Activated B cell treated with CpG ODN at 0.5 μM for 24 hours (primary cell): Measurements from ENCODE around the gene CHKA. TPM values are rescaled to one million over a fixed set of nuclear protein-coding genes. Genes with fewer than 3 reads are reported as not detected.

Source experiments
- ATAC-seq: fragments of 200-7000 bp; cut with Tn5 transposase; one replicate; pipeline ENCODE4 v1.10.0; 2021; ENCODE audit warnings: low read depth, mild to moderate bottlenecking, moderate library complexity
- CTCF ChIA-PET: fragments of 350-600 bp; sonication (Branson Sonifier 250); formaldehyde crosslinking; loops from one replicate; lab custom pipeline; 2021; ENCODE audit warnings: antibody characterized with exemption; lab: Charles Lee
- POLR2A ChIA-PET: fragments of 350-600 bp; sonication (Branson Sonifier 250); formaldehyde crosslinking; loops from one replicate; lab custom pipeline; 2021; ENCODE audit warnings: antibody characterized with exemption; lab: Charles Lee
- DNase-seq: peaks from one replicate; pipeline ENCODE4 v3.0.0; 2022
- H3K27ac Mint-ChIP-seq: one replicate; pipeline ENCODE4 v1.8.0; 2020; ENCODE audit warnings: mixed read lengths
- H3K27me3 Mint-ChIP-seq: one replicate; pipeline ENCODE4 v1.8.0; 2021; ENCODE audit warnings: mixed read lengths
- H3K36me3 Mint-ChIP-seq: one replicate; pipeline ENCODE4 v1.8.0; 2021; ENCODE audit warnings: low read depth, mixed read lengths
- H3K4me1 Mint-ChIP-seq: one replicate; pipeline ENCODE4 v1.8.0; 2021; ENCODE audit warnings: mixed read lengths
- H3K4me3 Mint-ChIP-seq: one replicate; pipeline ENCODE4 v1.8.0; 2020; ENCODE audit warnings: mild to moderate bottlenecking, mixed read lengths
- H3K9me3 Mint-ChIP-seq: one replicate; pipeline ENCODE4 v1.8.0; 2020; ENCODE audit warnings: mixed read lengths
- intact Hi-C: fragments of 100-400 bp; cut with micrococcal nuclease; formaldehyde crosslinking; loops from one replicate; pipeline ENCODE4 v1.15.1; 2024
- total RNA-seq: library from RNA; stranded (reverse); gene quantifications from 2 replicates; pipeline ENCODE4 v1.2.3, GENCODE V29; 2022
- TF ChIP-seq, protein P1 (sequence below): fragments of 200-600 bp; IDR thresholded peaks from one replicate; pipeline ENCODE4 v1.8.0; 2022; ENCODE audit warnings: antibody characterized with exemption, mild to moderate bottlenecking

CHKA gene
- total RNA-seq, 1 donor from 2014 or later = 16.1 TPM

DNA sequence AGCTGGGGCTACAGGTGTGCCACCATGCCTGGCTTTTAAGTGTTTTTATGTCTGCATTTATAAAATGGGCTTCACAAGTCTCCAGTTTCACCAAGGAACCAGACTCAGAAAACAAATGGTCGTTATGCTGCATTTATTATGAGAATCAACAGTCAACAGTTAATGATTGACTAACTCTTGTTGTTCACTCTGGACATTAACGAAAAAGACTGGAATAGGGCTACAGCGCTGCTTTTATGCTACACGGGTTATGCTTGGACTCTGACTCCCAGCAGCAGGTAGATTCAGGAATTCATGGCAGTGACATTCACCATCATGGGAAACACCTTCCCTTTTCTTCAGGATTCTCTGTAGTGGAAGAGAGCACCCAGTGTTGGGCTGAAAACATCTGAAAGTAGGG lies 44.4 kb upstream of the CHKA start:
- no peaks in the 10 kb centered on the region for H3K27me3 Mint-ChIP-seq
- TF ChIP-seq, protein P1, sequence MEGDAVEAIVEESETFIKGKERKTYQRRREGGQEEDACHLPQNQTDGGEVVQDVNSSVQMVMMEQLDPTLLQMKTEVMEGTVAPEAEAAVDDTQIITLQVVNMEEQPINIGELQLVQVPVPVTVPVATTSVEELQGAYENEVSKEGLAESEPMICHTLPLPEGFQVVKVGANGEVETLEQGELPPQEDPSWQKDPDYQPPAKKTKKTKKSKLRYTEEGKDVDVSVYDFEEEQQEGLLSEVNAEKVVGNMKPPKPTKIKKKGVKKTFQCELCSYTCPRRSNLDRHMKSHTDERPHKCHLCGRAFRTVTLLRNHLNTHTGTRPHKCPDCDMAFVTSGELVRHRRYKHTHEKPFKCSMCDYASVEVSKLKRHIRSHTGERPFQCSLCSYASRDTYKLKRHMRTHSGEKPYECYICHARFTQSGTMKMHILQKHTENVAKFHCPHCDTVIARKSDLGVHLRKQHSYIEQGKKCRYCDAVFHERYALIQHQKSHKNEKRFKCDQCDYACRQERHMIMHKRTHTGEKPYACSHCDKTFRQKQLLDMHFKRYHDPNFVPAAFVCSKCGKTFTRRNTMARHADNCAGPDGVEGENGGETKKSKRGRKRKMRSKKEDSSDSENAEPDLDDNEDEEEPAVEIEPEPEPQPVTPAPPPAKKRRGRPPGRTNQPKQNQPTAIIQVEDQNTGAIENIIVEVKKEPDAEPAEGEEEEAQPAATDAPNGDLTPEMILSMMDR = no peak
- no peaks in the 10 kb centered on the region for H3K4me1 Mint-ChIP-seq
- no peak overlapping the region for H3K4me3 Mint-ChIP-seq
- H3K27ac Mint-ChIP-seq = no peak overlapping the region
- ChIA-PET POLR2A (interaction anchor here (0.7 kb wide), 1 partner anchor 37 kb away, joined by 4 read pairs; no protein-coding TSS in a partner anchor), CTCF (no interaction called here)
- no peak for DNase-seq
- H3K9me3 Mint-ChIP-seq = no peaks in the 10 kb centered on the region
- intact Hi-C loops = no loop called here
- H3K36me3 Mint-ChIP-seq = peaks cover 69% of the 10 kb centered on the region
- ATAC-seq = no peak

- Mint-ChIP-seq H3K36me3 (peaks cover 64% of the 10 kb centered on the region), H3K4me3 (no peak overlapping the region), H3K4me1 (no peaks in the 10 kb centered on the region), H3K27me3 (no peaks in the 10 kb centered on the region), H3K9me3 (no peaks in the 10 kb centered on the region), H3K27ac (no peak overlapping the region)
- TF ChIP-seq, protein P1 = no peak
- CTCF ChIA-PET = no interaction called here
- intact Hi-C loops = no loop called here
- DNase-seq (no peak), ATAC-seq (no peak)
- POLR2A ChIA-PET = no interaction called here
Measured at GRCh38 chr11:68164437-68164836, 43.2 kb upstream of the CHKA start.

DNA sequence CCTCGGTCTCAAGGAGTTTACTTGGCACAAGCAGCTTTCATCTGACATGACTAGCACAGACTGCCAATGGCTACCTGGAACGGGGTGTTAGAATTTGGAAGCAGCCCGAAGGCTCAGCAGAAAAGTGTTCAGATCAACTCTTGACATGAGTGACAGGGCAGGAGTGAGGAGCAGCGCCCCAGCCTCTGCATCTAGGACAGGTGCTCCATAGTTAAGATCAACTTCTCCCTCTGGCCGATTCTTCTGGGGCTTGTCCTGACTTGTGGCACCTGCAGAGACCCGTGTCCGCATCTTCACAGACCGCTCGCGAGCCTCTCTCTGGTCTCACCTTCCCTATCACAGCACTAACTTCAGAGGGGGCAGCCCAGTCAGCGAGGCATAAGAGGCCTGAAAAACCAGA lies 42.5 kb upstream of the CHKA start:
- TF ChIP-seq, protein P1 = no peak
- no peak overlapping the region for H3K27ac Mint-ChIP-seq
- POLR2A ChIA-PET = no interaction called here
- H3K36me3 Mint-ChIP-seq = peaks cover 63% of the 10 kb centered on the region
- no peaks in the 10 kb centered on the region for H3K4me1 Mint-ChIP-seq
- no peak for ATAC-seq
- H3K27me3 Mint-ChIP-seq = no peaks in the 10 kb centered on the region
- no peaks in the 10 kb centered on the region for H3K9me3 Mint-ChIP-seq
- intact Hi-C loops = no loop called here
- no peak overlapping the region for H3K4me3 Mint-ChIP-seq
- CTCF ChIA-PET = no interaction called here
- no peak for DNase-seq

DNA sequence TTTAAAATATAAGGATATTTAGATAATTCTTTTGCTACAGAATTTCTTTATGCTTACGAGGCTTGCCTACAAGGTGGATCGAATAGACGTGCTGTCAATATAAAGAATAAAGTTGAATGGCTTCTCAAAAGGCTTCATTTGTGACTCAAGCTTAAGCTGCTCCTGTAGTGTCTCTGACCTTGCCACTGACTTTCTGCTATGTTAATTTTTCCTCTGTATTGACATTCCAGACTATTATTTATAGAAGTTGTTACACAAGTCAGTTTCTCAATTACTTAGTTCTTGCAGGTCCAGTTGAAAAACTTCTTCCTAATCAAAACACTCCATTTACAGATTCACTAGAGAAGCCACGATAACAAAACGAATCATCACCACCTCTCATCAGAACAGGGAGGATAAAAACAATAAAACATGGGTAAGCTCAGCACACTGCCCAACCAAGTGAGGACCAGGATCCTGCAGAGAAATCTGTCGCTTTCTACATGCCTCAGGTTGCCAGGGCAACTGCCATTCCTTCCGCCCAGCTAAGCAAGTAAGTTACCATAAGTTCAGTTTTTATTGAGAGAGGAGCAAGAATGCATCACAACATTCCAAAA lies 39.0 kb upstream of the CHKA start:
- H3K4me1 Mint-ChIP-seq = no peaks in the 10 kb centered on the region
- DNase-seq (no peak), ATAC-seq (no peak)
- ChIA-PET POLR2A (no interaction called here), CTCF (no interaction called here)
- H3K9me3 Mint-ChIP-seq = no peaks in the 10 kb centered on the region
- intact Hi-C loops = no loop called here
- H3K27me3 Mint-ChIP-seq = no peaks in the 10 kb centered on the region
- H3K4me3 Mint-ChIP-seq = no peak overlapping the region
- TF ChIP-seq, protein P1 = no peak
- peaks cover 59% of the 10 kb centered on the region for H3K36me3 Mint-ChIP-seq
- no peak overlapping the region for H3K27ac Mint-ChIP-seq

DNA sequence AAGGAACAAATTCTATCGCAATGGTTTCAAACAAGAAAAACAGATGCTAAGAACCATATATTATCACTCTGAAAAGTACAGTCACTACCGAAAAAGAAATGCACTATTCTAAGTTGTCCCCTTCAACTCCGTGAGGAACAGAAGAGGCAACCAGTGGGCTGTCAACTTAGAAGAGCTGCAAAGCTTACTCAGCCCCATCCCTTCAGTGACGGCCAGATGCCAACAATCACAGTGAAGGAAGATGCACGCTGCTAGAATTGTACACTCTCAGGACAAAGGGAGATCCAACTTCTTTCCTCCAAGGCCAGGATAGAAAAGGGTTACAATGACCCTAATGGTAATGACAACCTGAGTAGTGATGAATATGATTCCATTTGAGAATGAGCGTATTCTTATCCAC lies 38.5 kb upstream of the CHKA start:
- Mint-ChIP-seq H3K4me3 (no peak overlapping the region), H3K4me1 (no peaks in the 10 kb centered on the region), H3K36me3 (peaks cover 62% of the 10 kb centered on the region), H3K9me3 (no peaks in the 10 kb centered on the region), H3K27me3 (no peaks in the 10 kb centered on the region), H3K27ac (no peak overlapping the region)
- DNase-seq (no peak), ATAC-seq (no peak)
- intact Hi-C loops = no loop called here
- ChIA-PET POLR2A (no interaction called here), CTCF (no interaction called here)
- TF ChIP-seq, protein P1 = no peak
